Stimulated activated CD4-positive, alpha-beta T cell treated with anti-CD3 and anti-CD28 coated beads, Interleukin-12 subunit alpha, Interleukin-12 subunit beta, amount 100 ng/mL, for 24 hours (primary cell): ENCODE measurements around the gene CFDP1.
A peak's percentile ranks its signal among the peaks of the same experiment; 100 is the strongest.

Source experiments
- DNase-seq, 2 experiments: peaks; one replicate each; pipeline ENCODE4 v3.0.0-alpha.2; 2020; ENCODE audit warnings: low read depth in 2 of 2

The CFDP1 gene

GRCh38 chr16:75319513-75320411, 113.5 kb downstream of the CFDP1 start:
- DNase-seq, result no peak

- no peak for DNase-seq
These were observed 114.6 kb downstream of the CFDP1 start for GRCh38 chr16:75318737-75319136.

DNA sequence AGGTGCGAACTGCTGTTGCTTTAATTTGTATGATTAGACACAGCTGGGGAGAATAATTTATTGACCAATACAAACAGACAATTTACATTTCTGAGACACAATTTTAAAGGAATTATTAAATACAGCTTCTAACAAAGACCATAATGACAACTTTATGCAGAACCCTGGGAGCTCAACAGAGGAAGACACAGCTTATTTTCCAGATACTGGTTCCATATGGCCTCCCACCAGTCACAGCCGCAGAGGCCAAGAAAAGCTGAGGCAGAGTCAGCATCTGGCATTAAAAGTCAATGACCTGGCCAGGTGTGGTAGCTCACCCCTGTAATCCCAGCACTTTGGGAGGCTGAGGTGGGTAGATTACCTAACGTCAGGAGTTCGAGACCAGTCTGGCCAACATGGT, 115.8 kb downstream of the CFDP1 start:
- DNase-seq, result no peak

- DNase-seq, result no peak
These were observed 116.2 kb downstream of the CFDP1 start for GRCh38 chr16:75317101-75317522.

DNA sequence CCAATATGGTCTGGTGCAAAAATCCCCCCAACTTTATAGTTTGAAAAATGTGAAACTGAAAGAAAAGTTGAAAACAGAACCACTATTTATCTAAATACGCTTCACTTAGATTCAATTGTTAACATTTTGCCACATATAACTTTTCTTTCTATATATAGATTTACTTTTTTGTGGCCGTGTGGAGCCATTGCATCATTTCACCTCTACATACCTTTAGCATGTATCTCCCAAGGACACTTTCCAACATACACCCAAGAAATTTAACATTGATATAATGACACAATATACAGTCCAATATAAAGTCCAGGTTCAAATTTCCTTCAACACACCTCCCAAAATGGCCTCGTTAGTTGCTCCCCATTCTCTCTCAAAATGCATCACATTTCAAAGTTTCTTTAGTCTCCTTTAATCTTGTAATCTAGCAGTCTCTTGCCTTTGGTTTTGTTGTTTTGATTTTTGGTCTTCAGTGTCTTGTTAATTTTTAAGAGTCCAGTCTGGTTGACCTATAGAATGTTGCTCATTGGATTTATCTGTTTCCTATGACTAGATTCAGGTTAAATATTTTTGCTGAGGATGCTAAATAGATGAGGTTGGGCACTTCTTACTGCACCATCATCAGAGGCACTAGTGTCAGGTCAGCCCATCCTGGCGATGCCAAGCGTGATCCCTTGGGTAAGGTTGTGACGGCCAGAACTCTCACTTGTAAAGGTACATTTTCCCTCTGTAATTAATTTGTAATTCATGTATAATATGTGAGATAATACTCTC, 117.6 kb downstream of the CFDP1 start:
- no peak for DNase-seq

GRCh38 chr16:75312875-75313274, 120.4 kb downstream of the CFDP1 start:
- DNase-seq, result no peak

GRCh38 chr16:75311383-75311938, 121.8 kb downstream of the CFDP1 start:
- no peak for DNase-seq

GRCh38 chr16:75310541-75310940, 122.8 kb downstream of the CFDP1 start:
- no peak for DNase-seq

DNA sequence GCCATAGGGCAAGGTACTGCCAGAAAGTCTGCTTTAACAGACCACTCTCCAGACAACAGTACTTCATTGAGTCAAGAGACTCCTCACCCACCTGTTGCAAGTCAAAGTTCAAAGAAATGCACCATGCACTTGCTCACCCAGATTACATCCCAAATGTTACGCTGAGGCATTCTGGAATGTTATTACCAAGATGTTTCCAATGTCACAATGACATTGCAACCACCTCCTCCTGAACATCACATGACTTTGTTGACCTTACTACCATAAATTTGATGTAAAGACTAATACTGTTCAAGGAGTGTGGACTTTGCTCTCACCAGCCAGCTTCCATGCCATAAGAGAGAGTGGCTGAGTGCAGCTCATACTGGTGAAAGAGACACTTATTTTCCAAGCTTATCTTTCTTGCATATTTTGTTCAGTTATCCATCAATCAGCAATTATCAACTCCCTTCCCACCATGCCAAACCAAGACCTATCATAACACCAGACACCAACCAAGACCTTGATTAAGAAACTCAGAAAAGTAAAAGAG, 123.3 kb downstream of the CFDP1 start:
- DNase-seq, result no peak

- no peak for DNase-seq
These were observed 124.1 kb downstream of the CFDP1 start for GRCh38 chr16:75309156-75309555.

- no peak for DNase-seq
These were observed 125.3 kb downstream of the CFDP1 start for GRCh38 chr16:75308011-75308410.

DNA sequence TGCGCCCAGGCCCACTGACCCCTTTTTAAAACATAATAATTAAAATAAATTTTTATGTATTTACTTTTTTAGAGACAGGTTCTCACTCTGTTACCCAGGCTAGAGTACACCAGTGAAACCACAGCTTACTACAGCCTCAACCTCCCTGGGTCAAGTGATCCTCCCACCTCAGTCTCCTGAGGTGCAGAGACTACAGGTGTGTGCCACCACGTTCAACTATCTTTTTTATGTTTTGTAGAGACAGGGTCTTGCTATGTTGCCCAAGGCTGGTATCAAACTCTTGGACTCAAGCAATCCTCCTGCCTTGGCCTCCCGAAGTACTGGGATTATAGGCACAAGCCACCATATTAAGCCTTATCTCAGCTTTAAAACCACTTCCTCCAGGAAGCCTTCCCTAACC, 125.8 kb downstream of the CFDP1 start:
- DNase-seq, result no peak

DNA sequence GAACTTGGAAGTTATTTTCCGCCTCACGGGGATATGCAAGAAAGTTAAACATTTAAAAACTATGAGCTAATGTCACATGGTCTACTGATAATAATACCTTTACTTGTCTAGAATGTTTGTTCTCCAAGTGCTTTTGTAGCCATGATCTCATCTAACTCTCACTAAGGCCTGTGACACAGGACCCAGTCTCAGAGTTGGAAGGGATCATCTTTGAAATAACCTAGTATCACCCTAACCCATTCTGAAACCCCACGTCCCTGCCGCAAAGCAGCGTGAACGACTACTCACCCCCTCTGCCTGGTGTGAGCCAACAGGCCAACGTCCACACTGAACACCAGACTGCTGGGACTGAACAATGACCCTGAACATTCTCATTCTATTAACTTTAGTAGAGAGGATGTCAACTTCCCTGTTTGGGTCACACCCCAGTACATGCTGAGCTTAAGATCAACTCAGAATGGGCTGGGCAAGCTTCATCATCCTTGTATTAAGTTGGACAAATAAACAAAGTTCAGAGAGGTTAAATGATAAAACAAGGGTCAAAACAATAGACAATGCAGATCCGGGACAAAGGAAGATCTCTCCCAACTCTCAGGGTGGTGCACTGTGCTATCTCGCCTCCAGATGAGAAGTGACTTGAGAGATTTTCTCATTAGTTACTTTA, 127.1 kb downstream of the CFDP1 start:
- DNase-seq, result no peak

GRCh38 chr16:75305364-75306098, 127.8 kb downstream of the CFDP1 start:
- DNase-seq, result peak; percentile 48 to 49

DNA sequence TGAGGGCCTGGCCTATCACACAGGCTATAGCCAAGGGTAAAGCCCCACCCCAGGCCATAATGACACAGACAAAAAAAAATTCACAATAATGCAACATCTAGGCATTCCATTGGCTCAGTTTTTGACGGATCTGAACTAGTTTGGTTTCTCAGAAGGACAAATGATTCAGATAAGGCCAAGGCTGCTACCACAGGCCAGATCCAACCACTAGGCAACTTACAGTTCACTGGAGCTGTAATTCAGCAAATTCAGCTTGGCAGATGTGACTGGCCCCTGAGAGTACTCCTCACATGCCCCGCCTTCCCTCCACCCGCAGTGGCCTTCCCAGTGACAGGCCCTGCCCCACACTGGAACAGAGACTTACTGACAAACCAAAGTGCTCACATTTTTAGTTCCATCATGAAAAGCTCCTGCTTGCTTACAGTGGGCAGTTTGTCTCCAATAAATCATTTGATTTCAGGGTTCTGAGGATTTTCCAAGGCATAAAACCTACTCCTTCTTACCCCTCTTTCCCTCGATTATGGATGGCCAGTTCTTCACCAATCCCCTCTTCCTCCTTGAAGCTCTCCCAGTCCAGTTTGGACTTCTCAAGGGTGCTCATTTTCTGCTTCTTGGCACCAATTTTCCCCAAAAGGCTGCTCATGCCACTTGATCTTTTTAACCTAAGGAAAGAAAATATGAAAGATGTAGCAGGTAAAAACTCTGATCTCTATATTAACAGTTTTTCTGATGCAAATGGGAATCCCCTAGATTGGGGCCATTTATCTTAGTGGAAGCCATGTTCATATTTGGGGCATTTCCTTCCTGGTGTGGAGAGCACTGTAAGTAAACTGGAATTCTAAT, 128.6 kb downstream of the CFDP1 start:
- DNase-seq, result no peak

GRCh38 chr16:75301804-75302203, 131.5 kb downstream of the CFDP1 start:
- DNase-seq, result no peak

- DNase-seq, result no peak
These were observed 135.0 kb downstream of the CFDP1 start for GRCh38 chr16:75298267-75298666.

DNA sequence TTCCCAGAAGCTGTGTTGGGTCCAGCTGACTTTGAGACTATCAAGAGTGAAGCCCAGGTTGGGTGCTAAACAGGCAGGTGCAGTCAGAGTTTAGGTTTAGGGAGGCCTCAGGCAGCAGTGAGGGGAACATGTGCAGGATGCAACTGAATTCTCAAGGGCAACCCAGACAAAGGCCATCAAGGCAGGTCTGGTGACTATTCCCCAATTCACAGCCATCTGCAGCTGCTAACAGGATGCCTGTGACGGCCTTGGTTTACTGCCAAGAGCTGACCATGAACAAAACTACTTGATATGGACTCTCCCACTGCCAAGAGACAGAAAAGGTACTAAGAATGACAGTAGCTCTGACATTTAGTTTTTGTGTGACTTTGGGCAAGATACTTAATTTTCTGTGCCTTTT, 136.7 kb downstream of the CFDP1 start:
- no peak for DNase-seq

- no peak for DNase-seq
These were observed 138.4 kb downstream of the CFDP1 start for GRCh38 chr16:75294773-75295459.

DNA sequence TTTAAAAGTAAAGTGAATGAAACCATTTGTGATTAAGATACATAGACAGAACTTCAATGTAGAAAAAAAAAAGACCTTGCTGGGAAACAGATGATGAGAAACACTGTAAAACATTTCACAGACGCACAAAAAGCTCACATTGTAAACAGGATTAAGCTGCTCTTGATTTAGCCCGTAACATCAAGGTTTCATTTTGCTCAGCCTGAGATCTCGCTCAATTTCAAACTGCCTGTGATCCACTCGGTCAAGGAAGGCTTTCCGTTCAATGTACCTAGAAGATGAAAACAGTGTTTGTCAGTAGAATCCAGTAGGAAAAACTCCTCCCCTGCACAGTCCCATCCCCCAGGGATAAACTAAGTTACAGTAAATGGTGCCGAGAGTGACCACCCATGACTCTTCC, 139.5 kb downstream of the CFDP1 start:
- DNase-seq, result no peak
